Activated CD8-positive, alpha-beta memory T cell treated with anti-CD3 and anti-CD28 coated beads for 4 hours (primary cell): ENCODE data around the gene RANBP17.

Experiments used
- DNase-seq, 2 donors: peaks; one replicate each; pipeline ENCODE4 v3.0.0-alpha.2; 2020; ENCODE audit warnings: low read depth in 2 of 2

The RANBP17 gene

GRCh38 chr5:171316258-171317121 lies 454.7 kb downstream of the RANBP17 start:
- DNase-seq: no peak

- DNase-seq: no peak
These were observed 455.4 kb downstream of the RANBP17 start for GRCh38 chr5:171317230-171317629.

DNA sequence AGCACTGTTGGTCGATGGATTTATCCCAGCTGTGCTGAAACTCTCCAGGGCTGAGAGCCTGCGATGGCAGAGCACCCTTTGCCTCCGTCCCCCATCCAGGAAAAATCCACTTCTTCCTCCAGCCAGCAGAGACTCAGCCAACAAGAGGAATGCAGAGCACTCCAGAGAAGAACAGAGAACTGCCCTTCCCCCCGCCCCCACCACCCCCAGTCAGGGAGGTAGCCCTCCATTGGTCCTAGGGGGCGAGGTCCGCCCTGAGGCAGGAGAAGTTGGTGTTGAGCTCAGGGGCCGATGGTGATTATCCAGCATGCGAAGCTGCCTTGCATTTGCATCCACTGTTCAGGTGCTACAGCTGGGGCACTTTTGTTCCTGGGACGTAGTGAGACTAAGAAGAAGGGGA lies 456.2 kb downstream of the RANBP17 start:
- no peak for DNase-seq

DNA sequence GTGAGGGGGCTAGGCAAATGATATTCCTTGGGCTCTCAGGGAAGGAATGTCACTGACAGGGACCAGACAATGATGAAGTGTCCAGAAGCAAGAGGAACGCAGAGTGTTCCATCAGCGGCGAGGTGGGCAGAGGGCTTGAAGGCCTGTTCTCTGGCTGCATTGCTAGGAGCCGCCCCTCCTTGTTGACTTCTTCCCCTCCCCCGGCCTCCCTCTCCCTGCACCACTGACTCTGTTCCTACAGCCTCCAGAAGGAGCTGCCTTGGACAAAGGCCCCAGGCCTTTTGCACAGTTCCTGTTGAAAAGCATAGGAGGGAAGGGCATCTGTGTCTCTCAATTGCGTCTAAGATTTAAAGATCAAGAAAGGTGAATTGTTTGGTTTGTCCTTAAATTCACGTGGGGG lies 459.6 kb downstream of the RANBP17 start:
- DNase-seq: no peak

GRCh38 chr5:171322527-171322926 lies 460.7 kb downstream of the RANBP17 start:
- DNase-seq: no peak

GRCh38 chr5:171323007-171323406 lies 461.2 kb downstream of the RANBP17 start:
- DNase-seq: no peak

- no peak for DNase-seq
These were observed 462.2 kb downstream of the RANBP17 start for GRCh38 chr5:171323806-171324632.

DNA sequence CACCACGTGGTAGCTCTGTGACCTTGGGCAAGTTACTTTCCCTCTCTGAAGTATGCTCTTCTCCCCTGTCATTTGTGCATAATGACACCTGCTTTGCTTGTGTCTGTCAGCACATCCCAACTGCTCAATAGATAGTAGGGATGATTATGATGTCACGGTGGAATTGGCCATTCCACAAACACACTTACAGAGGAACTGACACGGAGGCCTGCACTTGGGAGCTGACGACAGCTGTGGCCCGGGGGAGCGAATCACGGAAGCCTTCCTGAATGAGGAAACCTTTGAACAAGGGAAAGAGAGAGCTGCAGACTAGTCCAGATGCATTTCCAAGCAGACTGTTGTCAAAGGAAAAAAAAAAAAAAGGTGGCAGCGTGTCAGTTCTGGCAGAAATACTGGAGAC lies 468.2 kb downstream of the RANBP17 start:
- DNase-seq: no peak

GRCh38 chr5:171335616-171336015 lies 473.8 kb downstream of the RANBP17 start:
- DNase-seq: no peak

GRCh38 chr5:171336521-171337209 lies 474.8 kb downstream of the RANBP17 start:
- no peak for DNase-seq

DNA sequence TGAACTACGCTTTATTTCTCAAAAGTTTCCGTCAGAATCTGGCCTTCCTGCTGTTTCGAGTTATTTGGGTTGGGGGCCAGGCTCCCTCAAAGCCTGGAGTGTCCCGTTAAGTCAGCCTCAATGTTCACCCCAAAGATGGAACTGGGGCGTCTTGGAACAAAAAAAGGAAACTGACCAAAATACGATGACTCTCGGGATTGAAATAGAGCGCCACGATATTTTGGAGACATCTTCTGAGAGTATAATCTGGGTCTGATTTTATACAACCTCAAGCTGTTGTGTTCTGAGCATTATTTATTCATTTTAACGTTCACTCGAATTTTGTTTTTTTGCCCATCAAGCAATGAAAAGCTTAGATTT lies 475.4 kb downstream of the RANBP17 start:
- no peak for DNase-seq

- no peak for DNase-seq
These were observed 478.2 kb downstream of the RANBP17 start for GRCh38 chr5:171340042-171340441.

DNA sequence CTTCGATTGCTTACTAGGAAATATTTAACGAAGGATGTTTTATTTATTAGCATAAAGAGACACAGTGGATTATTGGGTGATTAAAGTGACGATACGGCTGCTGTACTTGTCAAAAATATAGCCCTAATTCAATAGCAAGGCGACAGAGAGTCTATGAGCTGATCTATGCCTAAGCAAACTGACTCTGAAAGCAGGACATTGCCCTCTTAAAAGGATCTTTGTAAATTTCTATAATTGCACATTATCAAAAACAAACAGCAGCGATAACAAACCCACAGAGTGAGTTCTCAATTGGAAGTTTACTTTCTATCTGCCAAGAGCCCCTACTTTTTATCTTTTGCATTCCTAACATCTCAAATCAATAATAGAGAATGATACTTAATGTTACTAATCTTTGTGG lies 478.7 kb downstream of the RANBP17 start:
- DNase-seq: no peak

DNA sequence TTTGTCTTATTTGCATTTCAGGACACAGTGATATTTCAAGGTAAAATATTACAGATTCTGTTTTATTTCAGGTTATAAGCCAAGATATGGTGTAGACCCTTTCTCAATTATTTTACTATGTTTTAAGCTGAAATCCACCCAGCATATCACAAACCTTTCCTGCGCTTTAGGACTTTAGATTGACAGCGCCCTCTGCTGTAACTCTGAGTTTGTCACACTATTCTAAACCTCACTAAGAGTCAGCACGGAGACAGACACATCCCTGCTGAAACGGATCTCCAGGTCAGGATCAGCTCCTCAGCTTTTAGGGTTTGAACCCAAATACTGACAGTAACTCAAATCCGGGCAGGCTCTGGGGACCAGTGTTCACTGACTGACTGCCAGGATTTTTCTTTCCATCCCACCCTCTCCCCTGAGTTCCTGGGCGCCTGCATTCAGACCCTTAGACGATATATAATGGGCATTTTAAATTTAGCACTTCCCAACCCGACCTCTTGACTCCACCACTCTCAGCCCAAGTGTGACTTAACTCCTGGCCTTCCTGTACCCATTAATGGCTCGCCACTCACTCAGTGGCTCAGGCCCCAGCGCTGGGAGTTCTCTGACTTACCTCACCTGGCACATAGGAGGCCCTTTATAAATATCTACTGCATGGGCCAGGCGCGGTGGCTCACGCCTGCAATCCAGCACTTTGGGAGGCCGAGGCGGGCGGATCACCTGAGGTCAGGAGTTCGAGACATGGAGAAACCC lies 480.7 kb downstream of the RANBP17 start:
- DNase-seq: no peak

DNA sequence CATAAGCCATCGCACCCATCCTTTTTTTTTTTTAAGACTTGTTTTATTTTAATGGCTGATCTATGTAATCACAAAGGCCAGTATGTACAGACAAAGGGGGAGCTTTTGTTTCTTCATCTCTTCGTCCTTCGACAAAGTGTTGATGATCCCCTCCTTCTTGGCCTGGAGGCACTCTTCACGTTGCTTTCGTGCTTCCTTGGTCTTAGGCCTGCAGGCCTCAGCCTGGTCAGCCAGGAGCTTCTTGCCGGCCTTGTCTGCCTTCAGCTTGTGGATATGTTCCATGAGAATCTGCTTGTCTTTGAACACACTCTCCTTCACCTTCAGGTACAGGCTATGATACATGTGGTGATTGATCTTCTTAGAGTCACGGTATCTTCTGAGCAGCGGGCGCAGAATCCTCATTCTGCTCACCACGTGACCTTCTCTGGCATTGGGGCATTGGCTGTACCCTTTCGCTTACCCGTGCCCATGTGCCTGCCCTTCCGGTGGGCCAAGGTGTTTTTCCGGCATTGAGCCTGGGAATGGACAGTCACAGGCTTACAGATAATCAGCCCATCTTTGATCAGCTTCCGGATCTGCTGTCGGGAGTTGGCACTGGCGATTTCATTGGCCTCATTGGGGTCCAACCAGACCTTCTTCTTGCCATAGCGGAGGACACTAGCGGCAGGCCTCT lies 483.3 kb downstream of the RANBP17 start:
- no peak for DNase-seq
